ENCODE data around the gene GNA12.

GNA12 gene

GRCh38 chr7:2777898-2778535 lies 66.1 kb downstream of the GNA12 start:
- no peak for DNase-seq (ENCODE audit: low spot score)

- DNase-seq (ENCODE audit: low spot score), result no peak
Observed at GRCh38 chr7:2776401-2776800, 67.7 kb downstream of the GNA12 start.

GRCh38 chr7:2775785-2776184 lies 68.3 kb downstream of the GNA12 start:
- DNase-seq (ENCODE audit: low spot score), result no peak

- DNase-seq (ENCODE audit: low spot score), result no peak
Observed at GRCh38 chr7:2775376-2775775, 68.7 kb downstream of the GNA12 start.

GRCh38 chr7:2774935-2775334 lies 69.2 kb downstream of the GNA12 start:
- no peak for DNase-seq (ENCODE audit: low spot score)

GRCh38 chr7:2774280-2774679 lies 69.8 kb downstream of the GNA12 start:
- DNase-seq (ENCODE audit: low spot score), result no peak

GRCh38 chr7:2773608-2774007 lies 70.5 kb downstream of the GNA12 start:
- no peak for DNase-seq (ENCODE audit: low spot score)

- DNase-seq (ENCODE audit: low spot score), result no peak
Observed at GRCh38 chr7:2771274-2771731, 72.8 kb downstream of the GNA12 start.

GRCh38 chr7:2764621-2765020 lies 79.5 kb downstream of the GNA12 start:
- DNase-seq (ENCODE audit: low spot score), result no peak

GRCh38 chr7:2763597-2763996 lies 80.5 kb downstream of the GNA12 start:
- no peak for DNase-seq (ENCODE audit: low spot score)

- DNase-seq (ENCODE audit: low spot score), result no peak
Observed at GRCh38 chr7:2761801-2762497, 82.2 kb downstream of the GNA12 start.

- DNase-seq (ENCODE audit: low spot score), result no peak
Observed at GRCh38 chr7:2761131-2761624, 82.9 kb downstream of the GNA12 start.

GRCh38 chr7:2760098-2760889 lies 83.8 kb downstream of the GNA12 start:
- DNase-seq (ENCODE audit: low spot score), result no peak

- DNase-seq (ENCODE audit: low spot score), result no peak
Observed at GRCh38 chr7:2759736-2760097, 84.4 kb downstream of the GNA12 start.

- DNase-seq (ENCODE audit: low spot score), result no peak
Observed at GRCh38 chr7:2758673-2759616, 85.2 kb downstream of the GNA12 start.

- no peak for DNase-seq (ENCODE audit: low spot score)
Observed at GRCh38 chr7:2757904-2758672, 86.0 kb downstream of the GNA12 start.

GRCh38 chr7:2757361-2757903 lies 86.7 kb downstream of the GNA12 start:
- no peak for DNase-seq (ENCODE audit: low spot score)

- DNase-seq (ENCODE audit: low spot score), result no peak
Observed at GRCh38 chr7:2755531-2755930, 88.6 kb downstream of the GNA12 start.

GRCh38 chr7:2754912-2755311 lies 89.2 kb downstream of the GNA12 start:
- no peak for DNase-seq (ENCODE audit: low spot score)

GRCh38 chr7:2754086-2754485 lies 90.0 kb downstream of the GNA12 start:
- DNase-seq (ENCODE audit: low spot score), result no peak

GRCh38 chr7:2753148-2753547 lies 91.0 kb downstream of the GNA12 start:
- no peak for DNase-seq (ENCODE audit: low spot score)
